ENCODE measurements around the gene CCDC33. TPM values are rescaled to one million over a fixed set of nuclear protein-coding genes. Genes with fewer than 3 reads are reported as not detected.
A peak's percentile ranks its signal among the peaks of the same experiment; 100 is the strongest.

Gene CCDC33
- total RNA-seq, 1 donor from 2014 or later: 0.41 TPM

- Histone ChIP-seq H3K36me3 (ENCODE audit: insufficient read depth, low read length) (no peaks in the 10 kb centered on the region), H3K79me2 (ENCODE audit: insufficient read depth, low read length) (no peaks in the 10 kb centered on the region), H4K20me1 (ENCODE audit: insufficient read depth, low read length) (no peaks in the 10 kb centered on the region), H3K4me3 (ENCODE audit: insufficient read depth, low read depth, low read length) (no peak overlapping the region), H3K27me3 (ENCODE audit: insufficient read depth, low read length) (peaks cover 21% of the 10 kb centered on the region), H3K9ac (ENCODE audit: low read length) (no peak overlapping the region), H3K9me3 (ENCODE audit: insufficient read depth, low read depth, low read length) (no peaks in the 10 kb centered on the region), H3K27ac (ENCODE audit: low read depth, low read length) (no peak overlapping the region), H3K4me2 (ENCODE audit: low read length) (peak overlapping the region; percentile 81), H3K4me1 (ENCODE audit: insufficient read depth, low read length) (peaks cover 18% of the 10 kb centered on the region), H2AFZ (ENCODE audit: low read depth, low read length) (no peak overlapping the region)
- TF ChIP-seq CTCF (IDR thresholded peaks at IDR 0.05; ENCODE audit: insufficient read depth, low read depth, low read length): no peak
- TF ChIP-seq EZH2 (IDR thresholded peaks at IDR 0.05; ENCODE audit: insufficient read depth, low read length): no peak
- DNase-seq (ENCODE audit: low read depth) (no peak), FAIRE-seq (no peak)
- H3K9me3 Mint-ChIP-seq (ENCODE audit: unreplicated experiment): peaks cover 4% of the 10 kb centered on the region
- peaks cover 13% of the 10 kb centered on the region for H3K4me1 Mint-ChIP-seq (ENCODE audit: low read depth, unreplicated experiment)
- no peak overlapping the region for H3K27ac Mint-ChIP-seq (ENCODE audit: unreplicated experiment)
- H3K36me3 Mint-ChIP-seq (ENCODE audit: low read depth, unreplicated experiment): peaks cover 3% of the 10 kb centered on the region
- peaks cover 43% of the 10 kb centered on the region for H3K27me3 Mint-ChIP-seq (ENCODE audit: low read depth, unreplicated experiment)
- no peak overlapping the region for H3K4me3 Mint-ChIP-seq (ENCODE audit: unreplicated experiment)
These were observed 54.5 kb downstream of the CCDC33 start for GRCh38 chr15:74290645-74291044.

GRCh38 chr15:74291101-74292071, 55.3 kb downstream of the CCDC33 start:
- Mint-ChIP-seq H3K27me3 (ENCODE audit: low read depth, unreplicated experiment) (peaks cover 42% of the 10 kb centered on the region), H3K4me1 (ENCODE audit: low read depth, unreplicated experiment) (peaks cover 13% of the 10 kb centered on the region), H3K4me3 (ENCODE audit: unreplicated experiment) (peak overlapping the region; percentile 62), H3K9me3 (ENCODE audit: unreplicated experiment) (peaks cover 4% of the 10 kb centered on the region), H3K27ac (ENCODE audit: unreplicated experiment) (peak overlapping the region; percentile 75), H3K36me3 (ENCODE audit: low read depth, unreplicated experiment) (peaks cover 3% of the 10 kb centered on the region)
- Histone ChIP-seq H3K4me1 (ENCODE audit: insufficient read depth, low read length) (peaks cover 18% of the 10 kb centered on the region), H3K9ac (ENCODE audit: low read length) (no peak overlapping the region), H3K4me2 (ENCODE audit: low read length) (peak overlapping the region; percentile 81), H3K4me3 (ENCODE audit: insufficient read depth, low read depth, low read length) (peak overlapping the region; percentile 21), H3K9me3 (ENCODE audit: insufficient read depth, low read depth, low read length) (no peaks in the 10 kb centered on the region), H3K27ac (ENCODE audit: low read depth, low read length) (no peak overlapping the region), H3K79me2 (ENCODE audit: insufficient read depth, low read length) (no peaks in the 10 kb centered on the region), H2AFZ (ENCODE audit: low read depth, low read length) (peak overlapping the region; percentile 43), H3K36me3 (ENCODE audit: insufficient read depth, low read length) (no peaks in the 10 kb centered on the region), H3K27me3 (ENCODE audit: insufficient read depth, low read length) (peaks cover 22% of the 10 kb centered on the region), H4K20me1 (ENCODE audit: insufficient read depth, low read length) (no peaks in the 10 kb centered on the region)
- TF ChIP-seq CTCF (IDR thresholded peaks at IDR 0.05; ENCODE audit: insufficient read depth, low read depth, low read length): no peak
- no peak for TF ChIP-seq EZH2 (IDR thresholded peaks at IDR 0.05; ENCODE audit: insufficient read depth, low read length)
- DNase-seq (ENCODE audit: low read depth) (peak; percentile 75), FAIRE-seq (peak; percentile 39)
